GM18507 (cell line): ENCODE measurements around the gene MLST8.
"Not testable (repeated sequence)": the region's sequence is repeated elsewhere in the genome, so short reads cannot be mapped to it uniquely, and the experiment has no call there.

ENCODE experiments used
- DNase-seq: peaks from one replicate; pipeline ENCODE4 v3.0.0; 2011; ENCODE audit warnings: low read depth; ENCODE audit not compliant: insufficient read length; ENCODE audit errors: extremely low spot score
- FAIRE-seq: peaks from 2 replicates; lab custom pipeline; 2011; peaks lifted over from hg19 to GRCh38; lab: Jason Lieb, UNC

The MLST8 gene

DNA sequence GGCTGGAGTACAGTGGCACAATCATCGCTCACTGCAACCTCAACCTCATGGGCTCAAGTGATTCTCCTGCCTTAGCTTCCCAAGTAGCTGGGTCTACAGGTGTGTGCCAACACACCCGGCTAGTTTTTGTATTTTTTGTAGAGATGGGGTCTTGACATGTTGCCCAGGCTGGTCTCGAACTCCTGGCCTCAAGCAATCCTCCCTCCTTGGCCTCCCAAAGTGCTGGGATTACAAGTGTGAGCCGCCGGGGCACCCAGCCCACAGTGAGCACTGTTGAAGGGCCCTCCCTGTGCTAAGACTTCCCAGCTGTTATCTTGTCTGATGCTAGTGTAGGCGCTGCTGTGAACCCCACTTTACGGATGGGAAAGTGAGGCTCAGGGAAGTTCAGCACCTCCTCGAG, 16.9 kb upstream of the MLST8 start:
- no peak for FAIRE-seq

GRCh38 chr16:2189252-2189893, 15.9 kb upstream of the MLST8 start:
- DNase-seq (no peak), FAIRE-seq (no peak)

More for the DNA sequence above, 16.9 kb upstream of the MLST8 start:
- no peak for DNase-seq

GRCh38 chr16:2190002-2190658, 15.1 kb upstream of the MLST8 start:
- FAIRE-seq (no peak), DNase-seq (no peak)

GRCh38 chr16:2190659-2191445, 14.4 kb upstream of the MLST8 start:
- DNase-seq: no peak
- no peak for FAIRE-seq

DNA sequence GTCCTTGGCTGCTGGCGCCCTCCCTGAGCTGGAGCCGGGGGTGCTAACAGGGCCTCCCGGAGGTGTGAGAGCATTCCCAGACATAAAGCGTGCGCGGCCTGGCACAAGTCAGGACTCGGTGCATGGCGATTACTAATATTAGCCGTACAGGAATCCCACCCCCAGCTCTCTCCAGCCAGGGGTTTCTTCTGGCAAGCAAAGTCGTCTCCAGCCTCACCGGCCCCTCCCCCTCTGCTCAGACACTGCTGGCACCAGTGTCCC, 13.9 kb upstream of the MLST8 start:
- FAIRE-seq (no peak), DNase-seq (no peak)

DNA sequence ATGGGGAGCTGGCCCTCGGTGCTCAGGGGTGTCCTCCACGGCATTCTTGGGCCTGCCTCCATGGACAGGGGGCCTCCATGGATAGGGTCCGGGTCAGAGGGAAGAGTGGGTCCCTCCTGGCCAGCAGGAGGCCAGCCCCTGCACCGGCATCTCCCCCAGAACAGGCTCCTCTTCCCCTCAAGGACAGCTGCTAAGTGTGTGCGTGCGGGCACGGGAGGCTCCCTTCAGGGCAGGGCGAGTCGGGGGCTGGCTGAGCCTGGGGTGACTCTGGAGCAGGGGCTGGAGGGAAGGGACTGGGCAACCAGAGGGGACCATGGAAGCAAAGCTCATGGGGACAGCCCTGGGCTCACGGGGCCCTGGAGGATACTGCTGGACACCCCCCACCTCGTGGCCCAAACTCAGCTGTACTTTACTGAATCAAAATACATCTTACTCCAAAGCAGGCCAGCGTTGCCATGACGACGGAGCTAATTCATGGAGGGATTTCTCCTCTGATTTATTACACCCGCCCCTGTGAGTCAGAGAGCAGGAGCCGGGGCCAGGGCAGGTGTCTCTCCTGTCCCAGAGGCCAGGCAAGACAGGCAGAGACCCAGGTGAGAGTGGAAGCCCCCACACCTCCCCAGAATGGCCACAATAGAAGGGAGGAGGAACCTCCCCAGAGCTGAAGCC, 11.0 kb upstream of the MLST8 start:
- DNase-seq (no peak), FAIRE-seq (no peak)

DNA sequence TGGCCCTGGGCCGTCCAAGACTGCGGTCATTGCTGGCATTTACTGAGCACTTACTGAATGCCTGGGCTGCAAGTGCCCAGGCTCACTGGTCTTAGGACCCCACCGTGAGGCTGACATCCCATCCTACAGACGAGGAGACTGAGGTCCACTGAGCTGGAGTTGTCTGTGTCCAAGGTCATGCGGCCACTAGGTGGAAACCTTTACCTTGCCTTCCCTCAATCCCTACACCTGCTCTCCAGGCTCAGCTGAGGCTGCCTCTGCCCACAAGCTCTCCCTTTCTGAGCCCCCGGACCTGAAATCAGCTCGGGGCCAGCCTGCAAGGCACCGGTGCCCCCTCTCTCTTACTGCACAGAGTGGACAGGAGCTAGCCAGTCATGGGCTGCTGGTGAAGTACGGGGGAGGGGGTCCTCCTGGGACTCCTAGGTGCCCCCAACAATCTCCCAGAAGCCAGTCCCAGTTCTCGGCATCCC, 10.4 kb upstream of the MLST8 start:
- DNase-seq (peak; percentile 39), FAIRE-seq (peak; percentile 77)

- no peak for FAIRE-seq
- no peak for DNase-seq
Observed at GRCh38 chr16:2195322-2196161, 9.7 kb upstream of the MLST8 start.

GRCh38 chr16:2196162-2196980, 8.9 kb upstream of the MLST8 start, which contains the start of gene CASKIN1:
CASKIN1 (minus strand) TSS chr16:2196605; CDS start chr16:2196432, 173 bp downstream.
- DNase-seq (no peak), FAIRE-seq (no peak)

DNA sequence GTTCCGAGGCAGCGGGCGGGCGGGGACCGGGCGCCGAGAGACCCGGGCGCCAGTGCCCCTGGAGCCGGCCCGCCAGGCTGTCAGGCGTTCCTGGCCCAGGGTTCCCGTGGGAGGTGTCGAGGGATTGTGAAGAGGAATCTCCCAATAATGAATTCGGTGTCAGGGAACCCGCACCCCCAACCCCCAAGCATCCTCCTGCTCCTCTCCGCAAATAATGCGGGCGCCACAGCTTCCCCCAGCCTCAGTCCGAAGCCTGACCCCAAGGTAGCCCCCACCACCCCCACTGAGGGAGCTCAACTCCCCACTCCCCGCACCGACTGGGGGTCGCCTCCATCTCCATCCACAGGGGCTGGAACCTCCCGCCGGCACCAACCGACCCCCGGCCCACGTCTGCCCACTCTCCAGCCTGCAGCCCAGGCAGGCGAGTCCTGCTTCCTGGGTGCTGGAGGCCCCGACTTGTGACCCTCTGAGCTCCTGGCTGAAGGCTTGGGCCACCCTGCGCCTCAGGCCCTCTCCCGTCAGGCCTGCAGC, 8.2 kb upstream of the MLST8 start:
- FAIRE-seq (no peak), DNase-seq (no peak)

- FAIRE-seq (no peak), DNase-seq (no peak)
Observed at GRCh38 chr16:2197765-2198164, 7.5 kb upstream of the MLST8 start.

- DNase-seq (no peak), FAIRE-seq (no peak)
Observed at GRCh38 chr16:2198283-2198682, 7.0 kb upstream of the MLST8 start.

DNA sequence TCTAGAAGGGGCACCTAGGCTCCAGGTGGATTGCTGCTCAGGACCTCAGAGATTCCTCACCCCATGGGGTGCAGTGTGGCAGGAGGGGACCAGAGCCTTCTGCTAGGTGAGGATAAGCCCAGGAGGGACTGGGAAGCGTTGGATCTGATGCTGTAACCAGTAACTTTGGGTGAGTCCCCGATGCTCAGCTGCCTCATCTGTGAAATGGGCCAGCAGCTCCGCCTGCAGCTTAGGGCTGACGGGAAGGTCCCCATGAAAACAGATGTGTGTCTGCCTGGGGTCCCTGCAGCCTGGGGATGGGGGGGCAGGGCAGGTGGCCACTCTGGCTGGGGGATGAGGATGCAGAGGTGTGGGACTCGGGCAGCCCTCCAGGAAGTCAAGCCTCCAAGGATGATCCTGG, 6.2 kb upstream of the MLST8 start:
- no peak for FAIRE-seq

DNA sequence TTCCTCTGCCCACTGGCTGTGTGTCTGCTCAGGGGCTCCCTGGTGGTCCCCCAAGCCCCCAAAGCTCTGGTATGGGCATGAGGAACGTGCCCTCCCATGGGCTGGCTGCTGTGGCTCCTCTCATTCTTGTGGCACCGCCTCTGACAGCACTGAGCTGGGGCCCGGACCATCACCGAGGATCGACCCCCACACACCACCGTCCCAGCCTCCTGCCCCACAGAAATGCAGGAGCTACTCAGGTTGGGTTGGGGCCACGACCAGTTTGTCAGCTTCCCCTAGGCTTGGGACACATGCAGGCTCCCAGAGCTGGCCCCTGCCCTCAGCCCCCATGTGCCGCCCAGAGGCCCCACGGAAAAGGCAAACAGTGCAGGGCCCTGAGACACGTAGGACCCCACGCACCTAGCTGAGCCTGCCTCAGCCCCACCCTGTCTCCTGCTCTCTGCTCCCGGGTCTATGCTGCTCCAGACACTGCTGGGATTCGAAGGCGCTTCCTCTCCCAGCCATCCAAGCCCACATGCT, 5.6 kb upstream of the MLST8 start:
- no peak for DNase-seq
- FAIRE-seq: no peak

More for the DNA sequence above, 6.2 kb upstream of the MLST8 start:
- DNase-seq: no peak

GRCh38 chr16:2200313-2200712, 4.9 kb upstream of the MLST8 start:
- DNase-seq: no peak
- FAIRE-seq: no peak

DNA sequence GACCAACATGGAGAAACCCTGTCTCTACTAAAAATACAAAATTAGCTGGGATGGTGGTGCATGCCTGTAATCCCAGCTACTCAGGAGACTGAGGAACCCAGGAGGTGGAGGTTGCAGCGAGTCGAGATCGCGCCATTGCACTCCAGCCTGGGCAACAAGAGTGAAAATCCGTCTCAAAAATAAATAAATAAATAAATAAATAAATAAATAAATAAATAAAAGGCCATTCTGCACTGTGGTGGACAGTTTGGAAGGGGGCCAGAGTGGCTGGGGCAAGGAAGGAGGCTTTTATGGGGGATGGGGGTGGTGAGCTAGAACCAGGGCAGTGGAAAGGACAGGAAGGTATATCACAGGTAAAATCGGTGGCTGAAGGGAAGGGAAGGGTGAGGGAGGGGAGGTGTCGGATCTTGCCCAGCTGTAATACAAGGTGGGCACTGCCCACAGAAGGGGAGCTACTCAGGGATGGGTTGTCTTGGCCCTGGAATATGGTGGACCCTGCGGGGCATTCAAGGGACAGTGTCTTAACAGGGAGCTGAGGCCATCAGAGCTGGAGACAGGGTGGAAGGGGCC, 2.0 kb upstream of the MLST8 start:
- not testable (repeated sequence) for DNase-seq, FAIRE-seq

- DNase-seq: no peak
- FAIRE-seq: no peak
Observed at GRCh38 chr16:2204416-2205103, 694 bp upstream of the MLST8 start.
